Measurements from ENCODE around the gene METTL18.

- no peak for TF ChIP-seq POLR2A (IDR thresholded peaks at IDR 0.05)
- TF ChIP-seq, protein P1, sequence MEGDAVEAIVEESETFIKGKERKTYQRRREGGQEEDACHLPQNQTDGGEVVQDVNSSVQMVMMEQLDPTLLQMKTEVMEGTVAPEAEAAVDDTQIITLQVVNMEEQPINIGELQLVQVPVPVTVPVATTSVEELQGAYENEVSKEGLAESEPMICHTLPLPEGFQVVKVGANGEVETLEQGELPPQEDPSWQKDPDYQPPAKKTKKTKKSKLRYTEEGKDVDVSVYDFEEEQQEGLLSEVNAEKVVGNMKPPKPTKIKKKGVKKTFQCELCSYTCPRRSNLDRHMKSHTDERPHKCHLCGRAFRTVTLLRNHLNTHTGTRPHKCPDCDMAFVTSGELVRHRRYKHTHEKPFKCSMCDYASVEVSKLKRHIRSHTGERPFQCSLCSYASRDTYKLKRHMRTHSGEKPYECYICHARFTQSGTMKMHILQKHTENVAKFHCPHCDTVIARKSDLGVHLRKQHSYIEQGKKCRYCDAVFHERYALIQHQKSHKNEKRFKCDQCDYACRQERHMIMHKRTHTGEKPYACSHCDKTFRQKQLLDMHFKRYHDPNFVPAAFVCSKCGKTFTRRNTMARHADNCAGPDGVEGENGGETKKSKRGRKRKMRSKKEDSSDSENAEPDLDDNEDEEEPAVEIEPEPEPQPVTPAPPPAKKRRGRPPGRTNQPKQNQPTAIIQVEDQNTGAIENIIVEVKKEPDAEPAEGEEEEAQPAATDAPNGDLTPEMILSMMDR (IDR thresholded peaks at IDR 0.05), result no peak
These were observed 1.6 kb upstream of the METTL18 start for GRCh38 chr1:169796274-169796810.
